Measurements from ENCODE around the gene PTPRD.

PTPRD gene

GRCh38 chr9:8863886-8864544 is 1748.8 kb downstream of the PTPRD start:
- DNase-seq (ENCODE audit: low read depth) = no peak

DNA sequence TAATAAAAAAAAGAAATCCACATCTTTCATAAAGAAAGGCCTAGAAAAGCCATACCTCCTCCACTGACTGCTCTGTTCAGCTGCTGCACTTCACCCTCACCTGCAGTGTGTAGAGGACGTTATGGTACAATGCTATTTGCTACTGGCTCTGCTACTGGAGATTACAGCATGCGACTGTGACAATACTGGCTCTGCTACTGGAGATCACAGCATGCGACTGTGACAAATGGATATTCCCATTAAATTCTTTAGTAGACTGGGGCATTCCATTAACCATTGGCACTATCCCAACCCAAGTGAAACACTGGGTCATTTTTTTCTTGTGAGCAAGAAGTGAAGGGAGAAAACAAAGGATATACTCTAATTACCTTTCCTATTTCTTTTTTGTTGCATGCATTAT is 1749.7 kb downstream of the PTPRD start:
- no peak for DNase-seq (ENCODE audit: low read depth)

DNA sequence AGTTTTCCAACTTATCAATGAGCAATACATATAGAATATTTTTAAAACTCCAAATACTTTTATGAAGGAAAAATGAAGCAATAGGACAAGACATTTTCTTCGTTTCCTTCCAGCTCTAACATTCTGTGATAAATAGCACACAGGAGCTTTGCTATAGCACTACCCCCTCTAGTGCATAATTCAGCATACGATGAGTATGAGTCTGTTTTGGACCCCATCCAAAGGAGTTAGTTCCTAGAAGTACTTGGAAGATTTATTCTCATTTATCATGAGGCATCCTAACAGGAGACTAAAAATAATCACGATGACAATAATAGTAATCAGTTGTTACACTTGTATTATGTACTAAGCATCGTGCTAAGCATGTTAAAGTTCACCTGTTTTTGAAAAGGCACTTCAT is 1751.9 kb downstream of the PTPRD start:
- DNase-seq (ENCODE audit: low read depth) = no peak

DNA sequence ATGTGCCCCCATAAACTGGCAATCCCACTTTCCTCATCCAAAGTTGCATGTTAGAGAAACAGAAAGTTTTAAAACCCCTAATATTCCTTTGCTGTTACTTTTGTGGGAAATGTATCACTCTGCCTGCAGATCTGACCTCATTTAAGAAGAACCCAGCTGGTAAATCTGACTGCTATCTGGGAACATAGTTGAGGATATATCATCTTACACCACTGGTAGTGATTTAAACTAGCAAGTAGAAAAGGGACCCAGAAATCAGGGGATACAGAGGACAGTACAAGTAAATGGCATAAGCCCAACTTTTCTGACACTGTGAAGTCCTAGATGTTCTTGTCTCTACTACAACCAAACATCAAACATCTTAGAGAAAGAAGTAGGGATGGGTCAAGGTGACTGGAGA is 1752.7 kb downstream of the PTPRD start:
- no peak for DNase-seq (ENCODE audit: low read depth)

- DNase-seq (ENCODE audit: low read depth) = no peak
Measured at GRCh38 chr9:8859416-8859815, 1753.4 kb downstream of the PTPRD start.

DNA sequence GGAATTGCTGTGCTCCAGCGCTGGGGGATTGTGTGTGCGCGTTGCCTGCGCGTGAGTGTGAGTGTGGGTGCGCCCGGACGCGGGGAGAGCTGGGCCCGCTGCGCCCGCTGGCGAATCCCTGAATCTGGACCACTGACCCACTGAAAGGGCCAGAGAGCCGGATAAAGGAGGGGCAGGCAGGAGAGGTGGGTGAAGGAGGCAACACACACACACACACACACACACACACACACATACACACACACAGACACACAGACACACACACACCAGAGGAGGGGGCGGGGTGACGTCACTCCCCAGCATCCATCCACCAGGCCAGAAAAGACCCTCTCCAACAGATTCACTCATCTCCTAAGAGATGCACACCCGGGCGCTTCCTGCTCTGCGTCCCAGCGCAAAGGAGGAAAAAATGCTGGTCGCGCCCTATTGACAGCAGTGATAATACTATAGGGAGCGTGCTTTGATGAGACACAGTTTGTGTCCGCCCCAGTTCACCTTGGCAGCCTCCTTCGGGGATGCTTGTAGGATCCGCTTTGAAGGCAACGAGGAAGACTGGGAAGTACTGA is 1754.1 kb downstream of the PTPRD start:
- no peak for DNase-seq (ENCODE audit: low read depth)

DNA sequence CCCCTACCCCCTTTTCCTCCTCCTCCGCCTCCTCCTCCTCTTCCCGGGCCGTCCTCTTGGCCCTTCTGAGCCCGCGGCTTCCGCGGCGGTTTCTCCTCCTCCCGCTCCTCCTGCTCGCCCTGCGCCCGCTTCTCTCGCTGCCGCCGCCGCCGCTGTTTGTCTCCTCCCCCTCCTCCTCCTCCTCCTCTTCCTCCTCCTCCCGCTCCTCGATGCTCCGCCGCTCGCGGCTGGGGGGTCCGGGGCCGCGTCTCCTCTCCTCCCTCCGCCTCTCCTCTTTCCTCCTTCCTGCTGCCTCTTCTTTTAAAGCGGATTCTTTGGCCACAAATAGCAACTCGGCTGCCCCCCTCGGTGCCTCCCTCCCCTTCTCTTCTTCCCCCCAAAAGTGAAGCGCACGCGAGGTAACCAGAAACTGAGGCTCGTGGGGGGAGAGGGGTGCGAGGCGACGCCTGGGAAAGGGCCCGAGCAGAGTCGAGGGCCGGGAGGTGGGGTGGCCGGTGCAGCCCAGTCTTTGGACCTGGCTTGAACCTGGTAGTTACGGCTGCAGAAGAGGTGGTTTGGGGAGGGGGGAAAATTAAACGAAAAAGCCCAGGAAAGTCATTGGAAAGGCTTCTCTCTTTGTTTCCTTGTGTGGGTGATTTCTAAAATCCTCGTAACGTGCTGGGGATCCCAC is 1754.7 kb downstream of the PTPRD start:
- DNase-seq (ENCODE audit: low read depth) = no peak

DNA sequence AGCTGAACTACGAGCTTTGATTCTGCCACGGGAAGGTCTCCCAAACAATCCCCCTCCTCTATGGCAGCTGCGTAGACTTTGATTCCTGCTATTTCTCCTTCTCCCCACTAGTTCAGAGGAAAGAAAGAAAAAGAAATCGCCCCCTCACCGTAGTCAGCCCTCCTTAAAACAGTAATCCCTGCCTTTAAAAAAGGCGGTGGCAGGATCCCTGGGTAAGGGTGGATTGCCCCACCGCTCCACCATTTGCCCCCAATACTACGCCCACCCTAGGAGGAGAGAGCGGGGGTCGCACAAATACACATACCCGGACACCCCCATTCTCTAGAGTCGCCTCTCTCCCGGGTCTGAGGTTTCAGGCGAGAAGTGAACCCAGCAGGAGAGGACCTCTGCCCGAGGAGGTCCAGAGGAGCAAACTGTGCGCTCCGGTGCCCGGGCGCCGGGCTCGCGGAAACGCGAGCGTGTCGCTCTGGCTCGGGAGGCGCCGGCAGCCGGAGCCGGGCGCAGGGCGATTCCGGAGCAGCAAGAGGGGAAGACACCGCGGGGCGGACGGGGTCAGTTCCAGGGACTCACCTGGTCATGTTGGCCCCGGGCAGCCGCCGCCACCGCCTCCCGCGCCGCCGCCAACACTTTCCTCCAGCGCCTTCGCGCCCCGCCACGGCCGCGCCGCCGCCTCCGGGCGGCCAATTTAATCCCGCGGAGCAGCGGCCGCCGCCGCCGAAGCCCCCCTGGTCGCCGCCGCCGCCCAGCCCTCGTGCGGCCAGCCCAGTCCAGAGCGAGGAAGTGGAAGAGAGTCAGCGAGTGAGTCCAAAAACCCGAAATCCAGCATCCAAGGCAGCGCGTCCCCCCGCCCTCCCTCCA is 1755.5 kb downstream of the PTPRD start:
- DNase-seq (ENCODE audit: low read depth) = no peak

DNA sequence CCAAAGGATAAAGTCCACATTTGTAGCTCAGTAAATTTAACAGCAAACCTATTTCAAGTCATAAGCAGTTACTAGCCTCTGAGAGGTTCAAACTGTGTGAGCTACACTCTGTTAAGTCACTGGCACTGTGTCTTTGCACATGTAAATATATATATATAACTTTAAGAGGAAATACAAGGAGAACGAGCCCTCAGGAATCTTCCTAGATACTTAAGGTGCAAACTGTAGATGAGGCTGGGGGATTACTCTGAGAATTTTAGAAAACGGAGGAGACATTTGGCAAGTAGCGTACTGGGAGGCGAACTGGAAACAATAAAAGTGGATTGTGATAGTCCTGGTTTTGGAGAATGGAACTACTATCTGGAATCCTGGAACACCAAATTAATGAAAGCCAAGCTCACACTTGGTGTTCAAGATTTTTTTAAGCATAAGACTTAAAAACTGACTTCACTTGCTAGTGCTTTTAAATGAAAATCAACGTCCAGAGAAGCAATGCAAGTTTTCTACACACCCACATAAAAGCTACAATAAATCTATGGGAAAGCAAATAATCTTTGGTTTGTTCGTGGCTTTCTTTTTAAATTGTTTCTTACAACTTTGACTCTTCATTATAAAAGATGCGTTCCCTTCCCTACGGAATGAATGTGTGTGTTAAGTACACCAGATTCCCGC is 1756.3 kb downstream of the PTPRD start:
- DNase-seq (ENCODE audit: low read depth) = no peak

DNA sequence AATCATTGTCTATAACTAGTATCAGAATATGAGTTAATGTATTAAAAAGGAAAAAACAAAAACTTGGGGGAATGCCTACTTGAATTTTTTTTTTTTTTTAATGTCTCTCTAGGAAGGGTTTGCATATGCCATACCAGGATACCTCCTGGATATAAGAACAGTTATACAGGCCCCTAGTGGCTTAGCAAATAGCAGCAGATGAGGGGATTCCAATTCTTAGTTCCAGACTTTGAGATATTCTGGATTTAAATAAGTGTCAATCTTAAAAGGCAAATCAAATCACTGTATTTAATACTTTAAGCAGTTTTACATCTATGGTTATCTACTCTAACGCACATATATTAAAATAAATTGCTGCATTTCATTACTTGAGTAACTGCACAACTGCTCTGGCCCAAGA is 1757.8 kb downstream of the PTPRD start:
- DNase-seq (ENCODE audit: low read depth) = no peak

- no peak for DNase-seq (ENCODE audit: low read depth)
Measured at GRCh38 chr9:8852301-8852864, 1760.4 kb downstream of the PTPRD start.

DNA sequence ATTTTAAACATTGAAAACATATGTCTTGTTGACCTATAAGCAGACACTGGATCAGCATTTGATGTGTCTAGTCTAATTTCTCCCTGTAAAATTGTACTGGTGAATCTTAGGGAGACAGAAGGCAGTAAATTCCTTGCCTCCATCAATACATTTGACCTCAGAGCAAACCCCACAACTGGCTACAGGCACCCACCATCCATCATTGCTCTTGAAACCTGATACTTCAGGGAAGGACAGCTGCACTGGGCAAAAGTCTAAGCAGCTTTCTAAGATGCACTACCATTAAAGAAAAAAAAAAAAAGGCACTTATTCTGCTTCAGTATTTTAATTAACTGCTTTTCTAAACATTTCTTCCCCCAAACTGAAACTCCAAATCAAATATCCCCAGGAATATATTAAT is 1761.9 kb downstream of the PTPRD start:
- no peak for DNase-seq (ENCODE audit: low read depth)

DNA sequence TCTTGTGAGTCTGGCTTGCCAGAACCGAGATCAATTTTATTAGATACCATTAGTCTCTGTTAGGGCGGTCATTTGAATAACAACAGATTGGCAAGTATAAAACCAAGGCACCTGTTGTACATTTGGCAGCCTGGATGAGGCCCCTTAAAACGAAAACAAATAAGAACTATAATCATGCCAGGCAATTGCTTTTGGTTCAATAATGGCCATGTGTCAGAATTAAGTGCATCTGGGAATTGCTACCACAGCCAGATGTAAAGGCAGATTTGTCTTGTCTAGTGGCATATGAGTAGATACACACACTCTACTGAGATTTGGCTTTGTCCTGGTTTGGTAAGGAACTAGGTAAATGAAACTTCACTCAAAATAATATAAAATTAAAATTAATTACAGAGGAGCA is 1767.0 kb downstream of the PTPRD start:
- DNase-seq (ENCODE audit: low read depth) = no peak

- DNase-seq (ENCODE audit: low read depth) = no peak
Measured at GRCh38 chr9:8845376-8845775, 1767.4 kb downstream of the PTPRD start.

- no peak for DNase-seq (ENCODE audit: low read depth)
Measured at GRCh38 chr9:8844549-8844948, 1768.3 kb downstream of the PTPRD start.

- DNase-seq (ENCODE audit: low read depth) = no peak
Measured at GRCh38 chr9:8842402-8843193, 1770.2 kb downstream of the PTPRD start.

- no peak for DNase-seq (ENCODE audit: low read depth)
Measured at GRCh38 chr9:8838136-8838535, 1774.7 kb downstream of the PTPRD start.

GRCh38 chr9:8835291-8835690 is 1777.5 kb downstream of the PTPRD start:
- DNase-seq (ENCODE audit: low read depth) = no peak

- DNase-seq (ENCODE audit: low read depth) = no peak
Measured at GRCh38 chr9:8832955-8833354, 1779.8 kb downstream of the PTPRD start.

- no peak for DNase-seq (ENCODE audit: low read depth)
Measured at GRCh38 chr9:8832386-8832785, 1780.4 kb downstream of the PTPRD start.

GRCh38 chr9:8831568-8831967 is 1781.2 kb downstream of the PTPRD start:
- DNase-seq (ENCODE audit: low read depth) = no peak
